ENCODE data around the gene RUVBL2.
"Not testable (repeated sequence)": the region's sequence is repeated elsewhere in the genome, so short reads cannot be mapped to it uniquely, and the experiment has no call there.

DNA sequence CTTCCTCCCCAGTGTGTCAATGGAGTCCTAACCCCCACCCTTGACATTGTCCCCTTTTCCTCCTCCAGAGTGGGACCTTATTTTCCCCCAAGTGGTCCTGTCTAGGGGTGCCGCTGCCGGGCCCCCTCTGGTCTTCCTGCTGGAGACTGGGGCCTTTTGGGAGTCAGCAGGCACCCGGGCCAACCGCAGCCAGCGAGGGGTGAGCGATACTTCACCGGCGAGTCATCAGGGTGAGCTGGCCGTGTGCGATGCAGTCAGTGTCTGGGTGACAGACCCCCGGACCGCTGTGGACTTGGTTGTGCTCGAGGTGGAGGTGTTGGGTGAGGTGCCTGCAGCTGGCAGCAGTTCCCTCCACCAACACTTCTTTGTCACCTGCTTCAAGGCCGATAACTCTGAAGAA is 36.1 kb downstream of the RUVBL2 start:
- TF ChIP-seq, protein P1, sequence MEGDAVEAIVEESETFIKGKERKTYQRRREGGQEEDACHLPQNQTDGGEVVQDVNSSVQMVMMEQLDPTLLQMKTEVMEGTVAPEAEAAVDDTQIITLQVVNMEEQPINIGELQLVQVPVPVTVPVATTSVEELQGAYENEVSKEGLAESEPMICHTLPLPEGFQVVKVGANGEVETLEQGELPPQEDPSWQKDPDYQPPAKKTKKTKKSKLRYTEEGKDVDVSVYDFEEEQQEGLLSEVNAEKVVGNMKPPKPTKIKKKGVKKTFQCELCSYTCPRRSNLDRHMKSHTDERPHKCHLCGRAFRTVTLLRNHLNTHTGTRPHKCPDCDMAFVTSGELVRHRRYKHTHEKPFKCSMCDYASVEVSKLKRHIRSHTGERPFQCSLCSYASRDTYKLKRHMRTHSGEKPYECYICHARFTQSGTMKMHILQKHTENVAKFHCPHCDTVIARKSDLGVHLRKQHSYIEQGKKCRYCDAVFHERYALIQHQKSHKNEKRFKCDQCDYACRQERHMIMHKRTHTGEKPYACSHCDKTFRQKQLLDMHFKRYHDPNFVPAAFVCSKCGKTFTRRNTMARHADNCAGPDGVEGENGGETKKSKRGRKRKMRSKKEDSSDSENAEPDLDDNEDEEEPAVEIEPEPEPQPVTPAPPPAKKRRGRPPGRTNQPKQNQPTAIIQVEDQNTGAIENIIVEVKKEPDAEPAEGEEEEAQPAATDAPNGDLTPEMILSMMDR (IDR thresholded peaks at IDR 0.05; ENCODE audit: poor library complexity, severe bottlenecking) = not testable (repeated sequence)
- not testable (repeated sequence) for TF ChIP-seq SMC3 (conservative IDR thresholded peaks at IDR 0.05; ENCODE audit: poor library complexity); POLR2AphosphoS5 (IDR thresholded peaks at IDR 0.05); RAD21 (conservative IDR thresholded peaks at IDR 0.05); EZH2 (IDR thresholded peaks at IDR 0.05; ENCODE audit: borderline replicate concordance, insufficient read depth, low read length, poor library complexity, severe bottlenecking); EP300 (conservative IDR thresholded peaks at IDR 0.05; ENCODE audit: poor library complexity, severe bottlenecking)
- TF ChIP-seq, protein P2, sequence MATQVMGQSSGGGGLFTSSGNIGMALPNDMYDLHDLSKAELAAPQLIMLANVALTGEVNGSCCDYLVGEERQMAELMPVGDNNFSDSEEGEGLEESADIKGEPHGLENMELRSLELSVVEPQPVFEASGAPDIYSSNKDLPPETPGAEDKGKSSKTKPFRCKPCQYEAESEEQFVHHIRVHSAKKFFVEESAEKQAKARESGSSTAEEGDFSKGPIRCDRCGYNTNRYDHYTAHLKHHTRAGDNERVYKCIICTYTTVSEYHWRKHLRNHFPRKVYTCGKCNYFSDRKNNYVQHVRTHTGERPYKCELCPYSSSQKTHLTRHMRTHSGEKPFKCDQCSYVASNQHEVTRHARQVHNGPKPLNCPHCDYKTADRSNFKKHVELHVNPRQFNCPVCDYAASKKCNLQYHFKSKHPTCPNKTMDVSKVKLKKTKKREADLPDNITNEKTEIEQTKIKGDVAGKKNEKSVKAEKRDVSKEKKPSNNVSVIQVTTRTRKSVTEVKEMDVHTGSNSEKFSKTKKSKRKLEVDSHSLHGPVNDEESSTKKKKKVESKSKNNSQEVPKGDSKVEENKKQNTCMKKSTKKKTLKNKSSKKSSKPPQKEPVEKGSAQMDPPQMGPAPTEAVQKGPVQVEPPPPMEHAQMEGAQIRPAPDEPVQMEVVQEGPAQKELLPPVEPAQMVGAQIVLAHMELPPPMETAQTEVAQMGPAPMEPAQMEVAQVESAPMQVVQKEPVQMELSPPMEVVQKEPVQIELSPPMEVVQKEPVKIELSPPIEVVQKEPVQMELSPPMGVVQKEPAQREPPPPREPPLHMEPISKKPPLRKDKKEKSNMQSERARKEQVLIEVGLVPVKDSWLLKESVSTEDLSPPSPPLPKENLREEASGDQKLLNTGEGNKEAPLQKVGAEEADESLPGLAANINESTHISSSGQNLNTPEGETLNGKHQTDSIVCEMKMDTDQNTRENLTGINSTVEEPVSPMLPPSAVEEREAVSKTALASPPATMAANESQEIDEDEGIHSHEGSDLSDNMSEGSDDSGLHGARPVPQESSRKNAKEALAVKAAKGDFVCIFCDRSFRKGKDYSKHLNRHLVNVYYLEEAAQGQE (IDR thresholded peaks at IDR 0.05; ENCODE audit: borderline replicate concordance) = not testable (repeated sequence)

Data from neural cell (in vitro differentiated cells).